Measurements from ENCODE around the gene CAPN9.
"Not testable (repeated sequence)": the region's sequence is repeated elsewhere in the genome, so short reads cannot be mapped to it uniquely, and the experiment has no call there.

GRCh38 chr1:230767859-230768612 lies 20.8 kb downstream of the CAPN9 start:
- not testable (repeated sequence) for TF ChIP-seq REST (IDR thresholded peaks at IDR 0.05); FOXA1 (IDR thresholded peaks at IDR 0.05); CTCF (IDR thresholded peaks at IDR 0.05; ENCODE audit: low read depth, low read length, missing input control); RAD21 (IDR thresholded peaks at IDR 0.05); EGR1 (IDR thresholded peaks at IDR 0.05; ENCODE audit: low read depth in 2 of 2)

Data from liver (tissue), 3 donors.